HG03175 (cell line): Measurements from ENCODE around the gene DHX57.

Source experiments
- ATAC-seq: cut with Tn5 transposase; IDR thresholded peaks from one replicate; pipeline ENCODE4 v1.9.1; 2021; ENCODE audit warnings: mild to moderate bottlenecking, moderate library complexity; ENCODE audit not compliant: unreplicated experiment

DHX57 gene, protein sequence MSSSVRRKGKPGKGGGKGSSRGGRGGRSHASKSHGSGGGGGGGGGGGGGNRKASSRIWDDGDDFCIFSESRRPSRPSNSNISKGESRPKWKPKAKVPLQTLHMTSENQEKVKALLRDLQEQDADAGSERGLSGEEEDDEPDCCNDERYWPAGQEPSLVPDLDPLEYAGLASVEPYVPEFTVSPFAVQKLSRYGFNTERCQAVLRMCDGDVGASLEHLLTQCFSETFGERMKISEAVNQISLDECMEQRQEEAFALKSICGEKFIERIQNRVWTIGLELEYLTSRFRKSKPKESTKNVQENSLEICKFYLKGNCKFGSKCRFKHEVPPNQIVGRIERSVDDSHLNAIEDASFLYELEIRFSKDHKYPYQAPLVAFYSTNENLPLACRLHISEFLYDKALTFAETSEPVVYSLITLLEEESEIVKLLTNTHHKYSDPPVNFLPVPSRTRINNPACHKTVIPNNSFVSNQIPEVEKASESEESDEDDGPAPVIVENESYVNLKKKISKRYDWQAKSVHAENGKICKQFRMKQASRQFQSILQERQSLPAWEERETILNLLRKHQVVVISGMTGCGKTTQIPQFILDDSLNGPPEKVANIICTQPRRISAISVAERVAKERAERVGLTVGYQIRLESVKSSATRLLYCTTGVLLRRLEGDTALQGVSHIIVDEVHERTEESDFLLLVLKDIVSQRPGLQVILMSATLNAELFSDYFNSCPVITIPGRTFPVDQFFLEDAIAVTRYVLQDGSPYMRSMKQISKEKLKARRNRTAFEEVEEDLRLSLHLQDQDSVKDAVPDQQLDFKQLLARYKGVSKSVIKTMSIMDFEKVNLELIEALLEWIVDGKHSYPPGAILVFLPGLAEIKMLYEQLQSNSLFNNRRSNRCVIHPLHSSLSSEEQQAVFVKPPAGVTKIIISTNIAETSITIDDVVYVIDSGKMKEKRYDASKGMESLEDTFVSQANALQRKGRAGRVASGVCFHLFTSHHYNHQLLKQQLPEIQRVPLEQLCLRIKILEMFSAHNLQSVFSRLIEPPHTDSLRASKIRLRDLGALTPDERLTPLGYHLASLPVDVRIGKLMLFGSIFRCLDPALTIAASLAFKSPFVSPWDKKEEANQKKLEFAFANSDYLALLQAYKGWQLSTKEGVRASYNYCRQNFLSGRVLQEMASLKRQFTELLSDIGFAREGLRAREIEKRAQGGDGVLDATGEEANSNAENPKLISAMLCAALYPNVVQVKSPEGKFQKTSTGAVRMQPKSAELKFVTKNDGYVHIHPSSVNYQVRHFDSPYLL (N-terminal part only)

GRCh38 chr2:38875576-38876367, at the start of gene DHX57, which contains the start of gene MORN2:
DHX57 (minus strand) TSS chr2:38875934; CDS start chr2:38868405, 7,529 bp downstream.
MORN2 (plus strand) TSS chr2:38875976.
- ATAC-seq = peak; percentile 100

- ATAC-seq = no peak
Observed at GRCh38 chr2:38922902-38923301, 47.2 kb upstream of the DHX57 start.

DNA sequence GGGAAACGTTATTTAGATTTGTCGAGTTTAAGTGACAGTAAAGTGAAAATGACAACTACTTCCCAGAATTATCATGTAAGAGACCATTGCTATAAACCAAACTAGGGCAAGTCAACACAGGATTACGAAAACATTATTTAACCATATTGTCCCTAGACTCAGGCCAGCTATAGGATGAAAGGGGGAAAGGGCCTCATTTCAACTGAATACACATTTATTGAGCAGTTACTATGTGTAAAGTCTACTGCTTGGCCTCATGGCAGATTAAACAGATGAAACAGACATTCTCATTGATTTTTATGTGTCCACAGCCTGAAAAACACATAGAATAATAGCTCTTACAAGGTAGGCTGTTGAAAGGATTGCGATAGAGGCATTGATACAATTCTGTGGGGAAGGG, 46.7 kb upstream of the DHX57 start:
- no peak for ATAC-seq

GRCh38 chr2:38912619-38913018, 36.9 kb upstream of the DHX57 start:
- no peak for ATAC-seq

DNA sequence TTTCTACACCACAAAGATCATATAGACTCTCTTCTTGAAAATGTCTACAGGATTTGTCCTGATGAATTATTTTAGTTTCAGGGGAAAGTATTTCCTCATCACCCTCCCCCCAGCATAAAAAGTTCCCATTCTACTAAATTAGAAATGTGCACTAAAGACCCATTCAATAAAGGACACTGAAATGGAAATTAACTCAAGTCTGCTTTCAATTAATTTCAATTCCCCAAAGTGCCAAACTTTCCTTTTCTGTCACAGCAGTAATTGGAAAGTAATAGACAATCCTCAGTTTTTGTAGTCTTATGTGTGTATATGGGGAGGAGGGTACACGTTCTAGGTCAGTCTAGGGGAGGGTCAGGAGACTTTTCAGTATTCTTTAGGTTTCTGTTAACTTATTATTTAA, 35.5 kb upstream of the DHX57 start:
- ATAC-seq = no peak

GRCh38 chr2:38909872-38910271, 34.1 kb upstream of the DHX57 start:
- ATAC-seq = no peak

DNA sequence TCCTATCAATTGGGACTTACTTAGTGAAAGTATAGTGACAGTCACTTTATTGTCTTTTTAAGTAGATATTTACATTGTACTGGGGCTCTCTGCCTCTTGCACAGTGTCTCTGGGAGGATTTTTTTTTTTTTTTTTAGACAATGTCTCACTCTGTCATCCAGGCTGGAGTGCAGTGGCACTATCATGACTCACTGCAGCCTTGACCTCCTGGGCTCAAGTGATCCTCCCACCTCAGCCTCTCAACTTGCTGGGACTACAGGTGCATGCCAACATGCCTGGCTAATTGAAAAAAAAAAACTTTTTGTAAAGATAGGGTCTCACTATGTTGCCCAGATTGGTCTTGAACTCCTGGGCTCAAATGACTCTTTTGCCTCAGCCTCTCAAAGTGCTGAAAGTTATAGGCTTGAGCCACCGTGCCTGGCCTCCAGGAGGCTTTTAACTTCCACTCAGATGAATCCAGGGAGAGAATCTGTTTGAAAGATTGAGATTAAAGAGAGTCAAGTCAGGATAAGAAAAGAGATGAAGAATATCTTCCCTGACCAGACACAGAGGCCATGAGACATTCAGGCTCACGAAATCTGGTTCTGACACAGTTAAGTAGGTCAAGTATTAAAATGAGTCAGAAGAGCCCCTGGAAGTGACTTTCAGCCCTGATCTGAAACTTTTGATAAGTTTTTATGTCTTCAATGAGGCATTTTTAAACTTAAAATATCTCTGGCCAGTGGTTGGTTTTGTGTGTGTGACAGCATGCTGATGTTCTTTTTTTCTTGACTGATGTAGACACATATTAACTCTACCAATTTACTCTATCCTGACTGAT, 32.2 kb upstream of the DHX57 start:
- peak; percentile 86 for ATAC-seq

DNA sequence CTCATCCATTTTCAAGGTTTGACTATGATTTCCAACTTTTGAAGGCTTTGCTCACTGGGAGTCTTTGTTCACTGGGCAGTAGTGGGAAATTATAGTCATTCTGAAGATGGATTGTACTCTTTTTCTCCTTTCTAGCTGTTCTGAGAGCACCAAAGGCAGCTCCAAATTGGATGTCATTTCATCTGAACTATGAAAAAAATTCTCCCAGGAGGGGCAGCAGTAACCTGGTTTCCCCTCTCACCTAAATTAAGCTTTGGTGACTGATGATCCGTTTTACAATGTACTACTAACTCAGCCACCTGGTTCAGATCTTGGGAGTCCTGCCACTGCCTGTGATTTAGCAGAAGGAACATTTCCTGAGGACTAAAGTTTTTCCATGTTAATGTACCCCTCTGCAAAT, 31.5 kb upstream of the DHX57 start:
- ATAC-seq = no peak

GRCh38 chr2:38905251-38905650, 29.5 kb upstream of the DHX57 start:
- ATAC-seq = no peak

DNA sequence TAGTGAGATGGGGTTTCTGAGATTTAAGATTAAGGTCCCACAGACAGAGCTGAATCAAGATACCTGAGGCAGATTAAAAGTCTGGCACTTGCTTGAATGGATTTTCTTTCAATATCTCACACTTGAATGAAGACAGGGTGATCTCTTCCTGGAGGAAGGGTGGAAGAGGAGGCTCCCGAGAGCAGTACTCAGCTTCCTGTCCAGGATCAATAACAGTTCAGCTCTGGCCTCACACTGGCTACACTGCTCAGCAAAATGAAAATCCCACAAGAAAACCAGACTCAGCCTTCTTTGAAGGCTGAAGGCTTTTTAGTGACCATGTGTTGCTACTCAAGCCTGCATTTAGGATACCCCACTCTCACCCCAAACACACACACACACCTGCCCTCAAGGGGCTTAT, 25.0 kb upstream of the DHX57 start:
- ATAC-seq = no peak

DNA sequence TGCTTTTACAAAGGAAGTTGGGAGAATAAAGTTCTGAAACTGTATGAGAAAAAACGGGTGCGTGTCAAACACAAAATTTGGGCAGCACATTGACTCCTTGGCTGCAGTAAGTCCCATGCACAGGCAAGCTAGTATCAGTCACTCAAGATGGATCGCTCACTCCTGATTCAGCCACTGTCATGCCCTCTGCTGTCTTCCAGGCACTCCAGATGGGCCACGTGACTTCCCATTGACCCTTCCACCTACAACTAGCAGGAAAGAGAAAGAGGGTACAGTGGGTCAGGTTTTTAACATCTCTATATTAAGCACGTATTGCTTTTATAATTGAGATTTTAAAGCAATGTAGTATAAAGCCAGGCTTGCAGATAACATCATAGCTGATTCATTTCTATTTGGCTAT, 22.5 kb upstream of the DHX57 start:
- no peak for ATAC-seq

GRCh38 chr2:38892819-38893218, 17.1 kb upstream of the DHX57 start:
- ATAC-seq = no peak

DNA sequence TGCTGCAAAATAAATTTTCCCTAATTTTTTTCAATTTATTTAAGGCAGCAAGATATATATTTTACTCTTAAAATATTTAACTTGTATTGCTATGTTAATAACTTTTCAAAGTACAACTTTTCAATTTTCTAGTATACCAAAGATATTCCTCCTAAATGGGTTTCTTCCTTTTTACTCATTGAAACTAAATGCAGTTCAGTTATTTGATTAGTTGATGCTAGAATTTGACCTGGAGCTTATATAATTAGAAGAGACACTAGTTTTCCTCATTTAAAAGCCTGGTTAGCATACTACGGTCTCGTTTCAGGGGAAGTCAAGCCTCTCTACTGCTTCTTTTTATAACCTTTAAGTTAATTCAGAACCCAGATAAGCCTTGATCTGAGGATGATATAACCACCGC, 13.8 kb upstream of the DHX57 start, which contains the start of gene ARHGEF33:
TSS of gene ARHGEF33 (plus strand) at position 301 of the 400 bp plus-strand sequence. CDS start 29,573 bp downstream, outside the sequence.
- ATAC-seq = no peak

DNA sequence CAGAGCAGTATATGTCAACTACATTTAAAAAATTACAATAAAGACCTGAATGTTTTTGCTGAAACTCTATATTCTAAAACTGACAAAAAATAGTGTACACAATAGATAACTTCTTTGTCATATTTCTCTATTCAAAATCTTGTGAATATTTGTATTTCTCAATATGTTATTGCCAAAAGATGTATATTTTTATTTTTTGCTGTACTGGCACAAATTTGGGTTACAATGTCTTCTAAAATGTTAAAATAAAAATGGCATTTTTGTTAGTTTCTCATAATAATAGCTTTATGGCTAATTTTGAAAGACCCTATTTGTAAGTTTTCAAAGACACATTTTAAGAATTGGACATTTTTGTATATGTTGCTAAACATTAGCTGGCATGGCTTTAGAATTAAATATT, 13.3 kb upstream of the DHX57 start:
- ATAC-seq = no peak

DNA sequence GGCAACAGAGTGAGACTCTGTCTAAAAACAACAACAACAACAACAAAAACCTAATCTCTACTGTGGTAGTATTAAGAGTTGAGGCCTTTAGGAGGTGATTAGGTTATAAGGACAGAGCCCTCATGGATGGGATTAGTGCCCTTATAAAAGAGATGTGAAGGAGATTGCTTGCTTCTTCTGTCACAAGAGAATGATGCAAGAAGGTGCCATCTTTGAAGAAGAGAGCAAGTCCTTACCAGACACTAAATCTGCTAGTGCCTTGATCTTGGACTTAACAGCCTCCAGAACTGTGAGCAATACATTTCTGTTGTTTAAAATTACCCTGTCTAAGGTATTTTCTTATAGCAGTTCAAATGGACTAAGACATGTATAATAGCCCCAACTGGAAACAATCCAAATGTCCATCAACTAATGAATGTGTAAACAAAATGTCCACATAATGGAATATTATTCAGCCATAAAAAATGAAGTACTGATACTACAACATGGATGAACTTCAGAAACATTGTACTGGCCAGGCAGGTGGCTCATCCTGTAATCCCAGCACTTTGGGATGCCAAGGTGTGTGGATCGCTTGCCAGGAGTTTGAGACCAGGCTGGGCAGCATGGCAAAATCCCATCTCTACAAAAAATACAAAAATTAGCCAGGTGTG, 12.3 kb upstream of the DHX57 start:
- ATAC-seq = no peak

DNA sequence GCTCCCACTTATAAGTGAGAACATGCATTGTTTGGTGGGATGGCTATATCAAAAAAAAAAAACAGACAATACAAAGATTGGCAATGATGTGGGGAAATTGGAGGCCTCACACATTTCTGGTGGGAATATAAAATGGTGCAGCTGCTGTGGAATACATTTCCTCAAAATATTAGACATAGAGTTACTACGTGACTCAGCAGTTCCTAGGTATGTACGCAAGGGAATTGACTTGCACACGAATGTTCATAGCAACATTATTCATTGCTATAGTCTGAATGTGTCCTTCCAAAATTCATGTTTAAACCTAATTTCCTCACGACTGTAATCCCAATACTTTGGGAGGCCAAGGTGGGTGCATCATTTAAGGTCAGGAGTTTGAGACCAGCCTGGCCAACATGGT, 11.6 kb upstream of the DHX57 start:
- ATAC-seq = no peak

DNA sequence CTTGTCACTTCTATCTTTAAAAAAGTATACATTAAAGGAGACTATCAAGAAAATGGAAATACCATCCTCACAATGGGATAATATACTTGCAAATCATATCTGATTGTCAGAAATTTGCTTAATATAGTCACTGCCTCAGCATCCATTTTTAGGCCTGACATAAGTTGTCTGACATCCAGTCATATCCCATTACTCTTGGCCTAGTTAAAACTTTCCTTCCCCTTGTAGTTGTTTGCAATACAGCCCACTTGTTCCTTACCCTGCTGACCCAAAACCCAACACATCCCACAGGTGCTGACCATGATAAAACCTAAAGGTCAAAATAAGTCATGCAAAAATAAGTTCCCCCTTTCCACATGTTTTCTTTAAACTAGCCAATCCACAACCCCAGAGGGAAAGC, 10.3 kb upstream of the DHX57 start:
- ATAC-seq = no peak

- ATAC-seq = no peak
Observed at GRCh38 chr2:38876407-38876806, 673 bp upstream of the DHX57 start.

- no peak for ATAC-seq
Observed at GRCh38 chr2:38875227-38875575, 533 bp downstream of the DHX57 start.
